NCI-H2227 (cell line): ENCODE measurements around the gene WDR86.

Experiments used
- DNase-seq: peaks from one replicate; lab custom pipeline; 2025; ENCODE audit not compliant: unreplicated experiment; lab: John Stamatoyannopoulos, UW

The WDR86 gene

GRCh38 chr7:151363182-151363581, 46.7 kb downstream of the WDR86 start:
- DNase-seq: no peak

GRCh38 chr7:151361193-151361959, 48.5 kb downstream of the WDR86 start:
- DNase-seq: no peak

- no peak for DNase-seq
Measured at GRCh38 chr7:151352512-151352911, 57.3 kb downstream of the WDR86 start.

GRCh38 chr7:151351967-151352366, 57.9 kb downstream of the WDR86 start:
- no peak for DNase-seq

- no peak for DNase-seq
Measured at GRCh38 chr7:151351027-151351426, 58.8 kb downstream of the WDR86 start.

- DNase-seq: no peak
Measured at GRCh38 chr7:151349507-151349853, 60.4 kb downstream of the WDR86 start.

GRCh38 chr7:151348970-151349369, 60.9 kb downstream of the WDR86 start:
- no peak for DNase-seq

GRCh38 chr7:151347200-151347599, 62.6 kb downstream of the WDR86 start:
- DNase-seq: no peak

- no peak for DNase-seq
Measured at GRCh38 chr7:151346470-151346769, 63.4 kb downstream of the WDR86 start.

GRCh38 chr7:151345576-151346469, 64.0 kb downstream of the WDR86 start:
- DNase-seq: no peak

- no peak for DNase-seq
Measured at GRCh38 chr7:151343516-151343915, 66.3 kb downstream of the WDR86 start.

- peak; percentile 15 for DNase-seq
Measured at GRCh38 chr7:151342811-151343210, 67.0 kb downstream of the WDR86 start.

- no peak for DNase-seq
Measured at GRCh38 chr7:151342102-151342646, 67.7 kb downstream of the WDR86 start.

GRCh38 chr7:151341357-151342101, 68.3 kb downstream of the WDR86 start, which contains the start of gene NUB1:
TSS of gene NUB1 (plus strand) at chr7:151341812. CDS start at chr7:151345350, 3,538 bp downstream.
- peak; percentile 95 for DNase-seq

- no peak for DNase-seq
Measured at GRCh38 chr7:151340794-151341356, 69.0 kb downstream of the WDR86 start.

GRCh38 chr7:151339651-151340382, 70.0 kb downstream of the WDR86 start:
- DNase-seq: no peak

- DNase-seq: no peak
Measured at GRCh38 chr7:151338809-151339208, 71.0 kb downstream of the WDR86 start.

- no peak for DNase-seq
Measured at GRCh38 chr7:151337346-151337745, 72.5 kb downstream of the WDR86 start.

GRCh38 chr7:151336027-151336708, 73.7 kb downstream of the WDR86 start:
- no peak for DNase-seq

- DNase-seq: no peak
Measured at GRCh38 chr7:151334628-151335027, 75.2 kb downstream of the WDR86 start.
